SK-N-SH (cell line): ENCODE results near the gene POU2F1. TPM values are rescaled to one million over a fixed set of nuclear protein-coding genes. Genes with fewer than 3 reads are reported as not detected.

Experiments used
- CTCF ChIA-PET: fragments of 300-600, 350-600 bp; formaldehyde crosslinking; extraction: SDS; loops from one replicate; lab custom pipeline; 2021; lab: Yijun Ruan, JAX
- POLR2A ChIA-PET: fragments of 350-600 bp; sonication (Branson Sonifier 250); formaldehyde crosslinking; extraction: SDS; loops from one replicate; lab custom pipeline; 2020; ENCODE audit warnings: antibody characterized with exemption, inconsistent platforms; lab: Yijun Ruan, JAX
- DNase-seq: peaks from one replicate; pipeline ENCODE4 v3.0.0; 2012
- H2AFZ ChIP-seq: fragments of 200-600 bp; sonication (generic); 2 replicates; pipeline ENCODE4 v1.8.1; 2016; ENCODE audit warnings: antibody characterized with exemption, mild to moderate bottlenecking, low read depth
- H3F3A ChIP-seq: fragments of 200-600 bp; sonication (generic); replicated peaks from 2 replicates; pipeline ENCODE3; 2016; ENCODE audit warnings: antibody characterized with exemption, mild to moderate bottlenecking; ENCODE audit not compliant: insufficient read depth
- H3K27ac ChIP-seq, 2 experiments: fragments of 200-500 bp in 1 of 2; fragments of 200-600 bp in 1 of 2; sonication (Bioruptor generic) in 1 of 2; sonication (generic), shearing (Covaris generic) in 1 of 2; 2 replicates each; pipeline versions ENCODE4 v1.5.1 to v1.6.1; 2014 to 2016; ENCODE audit warnings: low read depth in 2 of 2, inconsistent platforms in 1 of 2, low read length in 1 of 2, mild to moderate bottlenecking in 1 of 2, mixed read lengths in 1 of 2
- H3K27me3 ChIP-seq: fragments of 200-600 bp; sonication (generic), shearing (Covaris generic); 2 replicates; pipeline ENCODE4 v1.6.1; 2016; ENCODE audit warnings: mixed run types; ENCODE audit not compliant: insufficient read depth
- H3K36me3 ChIP-seq, 2 experiments: fragments of 200-500 bp in 1 of 2; fragments of 200-600 bp in 1 of 2; sonication (Bioruptor generic) in 1 of 2; sonication (generic) in 1 of 2; replicated peaks in 1 of 2; 2 replicates each; pipeline versions ENCODE3 to v1.5.1; 2014 to 2016; ENCODE audit warnings: low read length in 1 of 2, mild to moderate bottlenecking in 1 of 2; ENCODE audit not compliant: insufficient read depth in 2 of 2, control insufficient read depth in 1 of 2
- H3K4me1 ChIP-seq, 2 experiments: fragments of 200-500 bp in 1 of 2; fragments of 200-600 bp in 1 of 2; sonication (Bioruptor generic) in 1 of 2; sonication (generic), shearing (Covaris generic) in 1 of 2; 2 replicates each; pipeline versions ENCODE4 v1.5.1 to v1.6.1; 2014 to 2016; ENCODE audit warnings: low read depth in 1 of 2, low read length in 1 of 2, mixed run types in 1 of 2; ENCODE audit not compliant: insufficient read depth in 2 of 2, control insufficient read depth in 1 of 2
- H3K4me2 ChIP-seq: fragments of 200-600 bp; sonication (generic), shearing (Covaris generic); 2 replicates; pipeline ENCODE4 v1.6.1; 2017; ENCODE audit warnings: mixed run types
- H3K4me3 ChIP-seq, 2 experiments: fragments of 200-500 bp in 1 of 2; fragments of 200-600 bp in 1 of 2; sonication (Bioruptor generic) in 1 of 2; sonication (generic), shearing (Covaris generic) in 1 of 2; 2 replicates each; pipeline versions ENCODE4 v1.5.1 to v1.8.1; 2014 to 2016; ENCODE audit warnings: low read depth in 2 of 2, inconsistent platforms in 1 of 2, low read length in 1 of 2, mild to moderate bottlenecking in 1 of 2, mixed read lengths in 1 of 2, moderate library complexity in 1 of 2
- H3K79me2 ChIP-seq: fragments of 200-600 bp; sonication (generic); 2 replicates; pipeline ENCODE4 v1.8.1; 2017; ENCODE audit warnings: mild to moderate bottlenecking; ENCODE audit not compliant: insufficient read depth
- H3K9ac ChIP-seq: fragments of 200-600 bp; sonication (generic); 2 replicates; pipeline ENCODE4 v1.6.1; 2017; ENCODE audit warnings: mixed run types
- H3K9me2 ChIP-seq: fragments of 200-600 bp; sonication (generic); 2 replicates; pipeline ENCODE4 v1.6.1; 2017; ENCODE audit warnings: mixed run types
- H3K9me3 ChIP-seq: fragments of 200-600 bp; sonication (generic); 2 replicates; pipeline ENCODE4 v1.6.1; 2017; ENCODE audit warnings: mixed run types, mild to moderate bottlenecking, moderate library complexity
- H4K20me1 ChIP-seq: fragments of 200-600 bp; sonication (generic); 2 replicates; pipeline ENCODE4 v1.6.1; 2017; ENCODE audit warnings: mild to moderate bottlenecking, mixed run types; ENCODE audit not compliant: insufficient read depth
- FOXJ3 ChIP-seq: sonication (generic); formaldehyde crosslinking; IDR thresholded peaks from 2 replicates; pipeline ENCODE4 v1.5.1; 2020; ENCODE audit warnings: mild to moderate bottlenecking, missing genetic modification reagents
- JUND ChIP-seq: IDR thresholded peaks from 2 replicates; pipeline ENCODE4 v1.4.0; 2012
- MEF2A ChIP-seq: IDR thresholded peaks from 2 replicates; pipeline ENCODE4 v1.4.0; 2012; ENCODE audit warnings: low read depth, borderline replicate concordance
- NRF1 ChIP-seq: IDR thresholded peaks from 2 replicates; pipeline ENCODE4 v1.6.1; 2012; ENCODE audit warnings: low read depth, mild to moderate bottlenecking, low read length
- RAD21 ChIP-seq: IDR thresholded peaks from 2 replicates; pipeline ENCODE4 v1.6.1; 2012; ENCODE audit warnings: mild to moderate bottlenecking, low read length
- SIN3A ChIP-seq: IDR thresholded peaks from 2 replicates; pipeline ENCODE4 v1.6.1; 2012; ENCODE audit warnings: low read depth, mild to moderate bottlenecking, low read length, moderate library complexity, borderline replicate concordance
- SMC3 ChIP-seq: IDR thresholded peaks from 2 replicates; pipeline ENCODE4 v1.6.1; 2012; ENCODE audit warnings: low read depth, low read length, improper control_type of control experiment
- TAF1 ChIP-seq: IDR thresholded peaks from 2 replicates; pipeline ENCODE4 v1.6.1; 2012; ENCODE audit warnings: low read depth, mild to moderate bottlenecking, low read length, moderate library complexity, borderline replicate concordance
- TEAD4 ChIP-seq: IDR thresholded peaks from 2 replicates; pipeline ENCODE4 v1.4.0; 2012; ENCODE audit warnings: mild to moderate bottlenecking, borderline replicate concordance; ENCODE audit not compliant: insufficient read depth
- WGBS: methylation state at CpG from one replicate; pipeline ENCODE4 v1.1.6; 2017; ENCODE audit warnings: low lambda C conversion rate; 5-methylcytosine and 5-hydroxymethylcytosine counted together
- polyA plus RNA-seq, 3 experiments: library from polyadenylated mRNA; depleted of rRNA; stranded (reverse); fragments of >200 nt; gene quantifications; 2 replicates each; pipeline ENCODE4 v1.2.3, GENCODE V29; 2012
- TF ChIP-seq, protein P1 (sequence below): IDR thresholded peaks from 2 replicates; pipeline ENCODE4 v1.4.0; 2012; ENCODE audit warnings: low read depth, borderline replicate concordance
- TF ChIP-seq, protein P2 (sequence below): IDR thresholded peaks from 2 replicates; pipeline ENCODE4; 2012
- TF ChIP-seq, protein P3 (sequence below): fragments of 200-600 bp; sonication (generic); IDR thresholded peaks from 2 replicates; pipeline ENCODE4 v1.6.1; 2017; ENCODE audit warnings: antibody characterized with exemption, mild to moderate bottlenecking, moderate library complexity

Gene POU2F1
- polyA plus RNA-seq, 1 of the 3 experiments (the other 2 are of a cell fraction), result 1.2 TPM

DNA sequence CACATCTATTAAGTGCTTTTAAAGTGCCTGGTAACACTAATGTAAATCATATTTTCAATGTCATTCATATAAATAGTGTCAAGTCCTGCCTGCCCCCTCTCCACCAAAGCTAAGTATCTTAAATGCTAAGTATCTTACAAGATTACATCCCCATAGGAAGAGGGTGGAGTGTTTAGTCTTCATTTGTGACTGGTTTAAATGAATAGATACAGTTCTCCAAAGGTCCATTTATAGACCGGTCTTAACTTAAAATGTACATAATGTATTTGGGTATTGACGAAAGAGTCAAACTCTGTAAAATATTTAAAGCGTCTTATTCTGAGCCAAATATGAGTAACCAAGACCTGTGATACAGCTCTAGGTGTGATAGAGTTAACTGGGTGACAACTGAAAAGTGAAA, 60.2 kb downstream of the POU2F1 start (continued):
- TF ChIP-seq, protein P1, sequence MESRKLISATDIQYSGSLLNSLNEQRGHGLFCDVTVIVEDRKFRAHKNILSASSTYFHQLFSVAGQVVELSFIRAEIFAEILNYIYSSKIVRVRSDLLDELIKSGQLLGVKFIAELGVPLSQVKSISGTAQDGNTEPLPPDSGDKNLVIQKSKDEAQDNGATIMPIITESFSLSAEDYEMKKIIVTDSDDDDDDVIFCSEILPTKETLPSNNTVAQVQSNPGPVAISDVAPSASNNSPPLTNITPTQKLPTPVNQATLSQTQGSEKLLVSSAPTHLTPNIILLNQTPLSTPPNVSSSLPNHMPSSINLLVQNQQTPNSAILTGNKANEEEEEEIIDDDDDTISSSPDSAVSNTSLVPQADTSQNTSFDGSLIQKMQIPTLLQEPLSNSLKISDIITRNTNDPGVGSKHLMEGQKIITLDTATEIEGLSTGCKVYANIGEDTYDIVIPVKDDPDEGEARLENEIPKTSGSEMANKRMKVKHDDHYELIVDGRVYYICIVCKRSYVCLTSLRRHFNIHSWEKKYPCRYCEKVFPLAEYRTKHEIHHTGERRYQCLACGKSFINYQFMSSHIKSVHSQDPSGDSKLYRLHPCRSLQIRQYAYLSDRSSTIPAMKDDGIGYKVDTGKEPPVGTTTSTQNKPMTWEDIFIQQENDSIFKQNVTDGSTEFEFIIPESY, result no peak
- TF ChIP-seq TEAD4 (no peak), SIN3A (no peak), MEF2A (no peak)

DNA sequence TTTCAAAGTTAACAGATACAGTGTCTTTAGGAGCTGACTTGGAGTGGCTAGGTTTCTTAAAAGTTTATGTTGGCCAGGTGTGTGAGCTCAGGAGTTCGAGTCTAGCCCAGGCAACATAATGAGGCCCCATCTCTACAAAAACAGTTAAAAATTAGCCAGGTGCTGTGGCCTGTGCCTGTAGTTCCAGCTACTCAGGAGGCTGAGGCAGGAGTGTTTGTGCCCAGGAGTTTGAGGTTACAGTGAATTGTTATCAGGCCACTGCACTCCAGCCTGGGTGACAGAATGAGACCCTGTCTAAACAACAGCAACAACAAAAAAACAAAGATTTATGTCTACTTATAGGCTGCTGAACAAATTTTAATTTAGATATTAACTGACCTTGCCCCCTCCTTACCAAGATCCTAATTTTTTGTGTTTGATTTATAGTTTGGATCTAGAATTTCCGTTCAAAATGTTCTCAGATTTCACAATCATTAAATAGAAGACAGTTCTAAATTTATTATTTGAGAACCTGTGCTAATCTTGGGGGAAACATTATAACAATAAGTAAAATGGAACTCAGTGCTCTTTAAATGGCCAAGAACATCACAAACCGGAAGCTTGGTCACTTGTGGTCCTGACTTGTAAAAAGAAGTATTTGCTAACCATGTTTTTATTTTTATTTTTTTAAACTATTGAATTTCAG, 67.8 kb downstream of the POU2F1 start:
- no peak overlapping the region for H2AFZ ChIP-seq
- no peaks in the 10 kb centered on the region for H3K9me3 ChIP-seq
- TF ChIP-seq, protein P2, sequence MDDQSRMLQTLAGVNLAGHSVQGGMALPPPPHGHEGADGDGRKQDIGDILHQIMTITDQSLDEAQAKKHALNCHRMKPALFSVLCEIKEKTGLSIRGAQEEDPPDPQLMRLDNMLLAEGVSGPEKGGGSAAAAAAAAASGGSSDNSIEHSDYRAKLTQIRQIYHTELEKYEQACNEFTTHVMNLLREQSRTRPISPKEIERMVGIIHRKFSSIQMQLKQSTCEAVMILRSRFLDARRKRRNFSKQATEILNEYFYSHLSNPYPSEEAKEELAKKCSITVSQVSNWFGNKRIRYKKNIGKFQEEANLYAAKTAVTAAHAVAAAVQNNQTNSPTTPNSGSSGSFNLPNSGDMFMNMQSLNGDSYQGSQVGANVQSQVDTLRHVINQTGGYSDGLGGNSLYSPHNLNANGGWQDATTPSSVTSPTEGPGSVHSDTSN, result no peak
- no peak for TF ChIP-seq RAD21
- no peak for TF ChIP-seq TAF1
- no peak for TF ChIP-seq MEF2A
- TF ChIP-seq, all 33 proteins: peak for 0
- peaks cover 27% of the 10 kb centered on the region for H3K79me2 ChIP-seq
- no peaks in the 10 kb centered on the region for H3K36me3 ChIP-seq
- H3K4me3 ChIP-seq, result no peak overlapping the region
- H3K4me2 ChIP-seq, result no peak overlapping the region
- no peak for DNase-seq
- 85% methylated on average over 3 of the region's 3 CpGs for WGBS
- H3K9me2 ChIP-seq, result no peaks in the 10 kb centered on the region
- H3K9ac ChIP-seq, result no peak overlapping the region
- H3K27ac ChIP-seq, result no peak overlapping the region
- H3F3A ChIP-seq, result no peaks in the 10 kb centered on the region
- H3K4me1 ChIP-seq, result peaks cover 0 to 12% of the 10 kb centered on the region in 2 experiments; a peak in 1 of 4 replicates
- ChIA-PET POLR2A (interaction anchor here (1.1 kb wide), 1 partner anchor 18 kb away, joined by 3 read pairs; no protein-coding TSS in a partner anchor), CTCF (interaction anchor here (0.8 to 2.4 kb wide), 5 partner anchors 11 to 229 kb away, joined by 3 to 10 read pairs (median 3); no protein-coding TSS in a partner anchor)
- H3K27me3 ChIP-seq, result no peaks in the 10 kb centered on the region
- peaks cover 8% of the 10 kb centered on the region; the same call in 1 of the 2 replicates for H4K20me1 ChIP-seq

DNA sequence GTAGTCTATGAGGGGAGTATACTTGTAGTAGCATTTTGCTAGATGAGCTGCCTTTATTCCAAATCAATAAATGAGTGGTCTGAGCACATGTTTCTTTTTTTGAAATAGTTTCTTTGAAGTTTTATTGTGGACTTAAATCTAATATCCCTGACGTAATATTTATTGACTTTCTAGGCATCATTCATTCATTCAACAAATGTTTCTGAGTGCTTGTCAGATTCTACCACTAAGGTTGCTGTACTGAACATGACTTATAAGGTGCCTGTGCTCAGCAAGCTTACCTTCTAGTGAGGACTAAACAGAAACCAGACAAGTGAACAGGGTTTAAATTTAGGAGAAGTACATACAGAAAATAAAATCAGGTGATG, 68.4 kb downstream of the POU2F1 start:
- H3K9ac ChIP-seq, result no peak overlapping the region
- no peak overlapping the region for H3K4me2 ChIP-seq
- peaks cover 8% of the 10 kb centered on the region; the same call in 1 of the 2 replicates for H4K20me1 ChIP-seq
- no peaks in the 10 kb centered on the region for H3K9me2 ChIP-seq
- 91% methylated on average over 1 of the region's 1 CpG for WGBS
- H2AFZ ChIP-seq, result no peak overlapping the region
- no peak for DNase-seq
- no peaks in the 10 kb centered on the region for H3F3A ChIP-seq
- no peaks in the 10 kb centered on the region for H3K27me3 ChIP-seq
- H3K27ac ChIP-seq, result no peak overlapping the region
- CTCF ChIA-PET, result interaction anchor here (1.4 kb wide), 1 partner anchor 12 kb away, joined by 3 read pairs; no protein-coding TSS in a partner anchor
- H3K4me3 ChIP-seq, result no peak overlapping the region
- no peaks in the 10 kb centered on the region for H3K36me3 ChIP-seq
- no peak for TF ChIP-seq TEAD4
- TF ChIP-seq, protein P3, sequence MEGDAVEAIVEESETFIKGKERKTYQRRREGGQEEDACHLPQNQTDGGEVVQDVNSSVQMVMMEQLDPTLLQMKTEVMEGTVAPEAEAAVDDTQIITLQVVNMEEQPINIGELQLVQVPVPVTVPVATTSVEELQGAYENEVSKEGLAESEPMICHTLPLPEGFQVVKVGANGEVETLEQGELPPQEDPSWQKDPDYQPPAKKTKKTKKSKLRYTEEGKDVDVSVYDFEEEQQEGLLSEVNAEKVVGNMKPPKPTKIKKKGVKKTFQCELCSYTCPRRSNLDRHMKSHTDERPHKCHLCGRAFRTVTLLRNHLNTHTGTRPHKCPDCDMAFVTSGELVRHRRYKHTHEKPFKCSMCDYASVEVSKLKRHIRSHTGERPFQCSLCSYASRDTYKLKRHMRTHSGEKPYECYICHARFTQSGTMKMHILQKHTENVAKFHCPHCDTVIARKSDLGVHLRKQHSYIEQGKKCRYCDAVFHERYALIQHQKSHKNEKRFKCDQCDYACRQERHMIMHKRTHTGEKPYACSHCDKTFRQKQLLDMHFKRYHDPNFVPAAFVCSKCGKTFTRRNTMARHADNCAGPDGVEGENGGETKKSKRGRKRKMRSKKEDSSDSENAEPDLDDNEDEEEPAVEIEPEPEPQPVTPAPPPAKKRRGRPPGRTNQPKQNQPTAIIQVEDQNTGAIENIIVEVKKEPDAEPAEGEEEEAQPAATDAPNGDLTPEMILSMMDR, result no peak
- TF ChIP-seq MEF2A, result no peak
- TF ChIP-seq SMC3, result no peak
- no peak for TF ChIP-seq FOXJ3 (CRISPR knock-in tag)
- TF ChIP-seq JUND, result no peak
- no peak for TF ChIP-seq NRF1
- peaks cover 31% of the 10 kb centered on the region for H3K79me2 ChIP-seq
- POLR2A ChIA-PET, result interaction anchor here (1.1 kb wide), 1 partner anchor 19 kb away, joined by 3 read pairs; no protein-coding TSS in a partner anchor
- H3K4me1 ChIP-seq, result peaks cover 0 to 12% of the 10 kb centered on the region in 2 experiments; a peak in 1 of 4 replicates
- H3K9me3 ChIP-seq, result no peaks in the 10 kb centered on the region
